Ovary (tissue), 9 donors: ENCODE results near the gene ZNF768. TPM values are rescaled to one million over a fixed set of nuclear protein-coding genes. Genes with fewer than 3 reads are reported as not detected.

Experiments
- DNase-seq, 5 donors: peaks; one replicate each; pipeline ENCODE4 v3.0.0-alpha.2; 2019 to 2020
- H3K27ac ChIP-seq, 2 donors: fragments of 200-600 bp; one replicate each; pipeline versions ENCODE4 v1.5.1 to v1.8.0; 2019 to 2022
- H3K27me3 ChIP-seq: fragments of 200-600 bp; one replicate; pipeline ENCODE4 v1.8.0; 2022
- H3K36me3 ChIP-seq: fragments of 200-600 bp; sonication (generic); one replicate; pipeline ENCODE4 v1.5.1; 2019
- H3K4me1 ChIP-seq: one replicate; pipeline ENCODE4 v1.8.1; 2013; ENCODE audit warnings: mild to moderate bottlenecking, moderate library complexity; ENCODE audit not compliant: insufficient read depth
- H3K4me3 ChIP-seq: fragments of 200-600 bp; sonication (generic); one replicate; pipeline ENCODE4 v1.5.1; 2017
- H3K9me3 ChIP-seq, 2 donors: fragments of 200-600 bp in 1 of 2; sonication (generic) in 1 of 2; one replicate each; pipeline versions ENCODE4 v1.5.1 to v1.8.1; 2013 to 2019; ENCODE audit warnings: mild to moderate bottlenecking in 1 of 2, moderate library complexity in 1 of 2
- EP300 ChIP-seq: sonication (generic); formaldehyde crosslinking; IDR thresholded peaks from one replicate; pipeline ENCODE4 v1.6.1; 2017; ENCODE audit warnings: antibody characterized with exemption
- POLR2A ChIP-seq: fragments of 450-650 bp; IDR thresholded peaks from one replicate; pipeline ENCODE4 v1.6.1; 2017; ENCODE audit warnings: antibody characterized with exemption, mild to moderate bottlenecking, moderate library complexity
- WGBS, 3 donors: extraction: QIAGEN DNeasy Blood & Tissue Kit in 1 of 3; methylation state at CpG; one replicate each; pipeline versions ENCODE4 v1.1.5 to v1.1.7; 2013 to 2017; 5-methylcytosine and 5-hydroxymethylcytosine counted together
- intact Hi-C, 4 donors: fragments of 100-400 bp; cut with DNase I; formaldehyde crosslinking; loops; one replicate each; pipeline versions ENCODE4 v1.11.0 to v1.15.1; 2022 to 2023
- polyA plus RNA-seq, 2 donors: library from polyadenylated mRNA; stranded (reverse); fragments of 200-250 nt in 1 of 2; fragments of 350-450 nt in 1 of 2; fragmentation: Illumina TruSeq in 1 of 2; extraction: RNeasy Lipid Tissue Mini Kit (QIAGEN cat#74804) in 1 of 2; gene quantifications; one replicate each; pipeline ENCODE4 v1.2.3, GENCODE V29; 2013 to 2014
- total RNA-seq, 7 donors: library from RNA; depleted of rRNA in 2 of 7; stranded (reverse); fragments of >200 nt in 2 of 7; fragmentation: NEBNext Ultra II Directional in 3 of 7; extraction: Animal tissue kit (Norgen Biotek cat#: 25700) in 3 of 7; gene quantifications; one replicate each; pipeline versions ENCODE4 v1.1.0 to v1.2.4, GENCODE V29; 2016 to 2023
- TF ChIP-seq, protein P1 (sequence below), 3 donors: fragments of 450-650 bp in 2 of 3; fragments of 200-600 bp in 1 of 3; IDR thresholded peaks; one replicate each; pipeline versions ENCODE4 v1.5.1 to v1.8.0; 2016 to 2022; ENCODE audit warnings: antibody characterized with exemption in 3 of 3, mild to moderate bottlenecking in 1 of 3
- donor health status: DM: no; HTN: no; CAD: no; lungs with moderate emphysema.
- donor health status: DM: no; HTN: no; CAD: no.
- donor health status: Bipolar disorder and iron deficiency.
- donor health status: DM: yes; HTN: yes; CAD: no.
- donor health status: DM: no; HTN: no; CAD: no.
- donor health status: DM: yes; HTN: yes; CAD: no.

The ZNF768 gene
- total and polyA plus RNA-seq, 9 donors = 12.4 to 43.2 (median 38.6) TPM

DNA sequence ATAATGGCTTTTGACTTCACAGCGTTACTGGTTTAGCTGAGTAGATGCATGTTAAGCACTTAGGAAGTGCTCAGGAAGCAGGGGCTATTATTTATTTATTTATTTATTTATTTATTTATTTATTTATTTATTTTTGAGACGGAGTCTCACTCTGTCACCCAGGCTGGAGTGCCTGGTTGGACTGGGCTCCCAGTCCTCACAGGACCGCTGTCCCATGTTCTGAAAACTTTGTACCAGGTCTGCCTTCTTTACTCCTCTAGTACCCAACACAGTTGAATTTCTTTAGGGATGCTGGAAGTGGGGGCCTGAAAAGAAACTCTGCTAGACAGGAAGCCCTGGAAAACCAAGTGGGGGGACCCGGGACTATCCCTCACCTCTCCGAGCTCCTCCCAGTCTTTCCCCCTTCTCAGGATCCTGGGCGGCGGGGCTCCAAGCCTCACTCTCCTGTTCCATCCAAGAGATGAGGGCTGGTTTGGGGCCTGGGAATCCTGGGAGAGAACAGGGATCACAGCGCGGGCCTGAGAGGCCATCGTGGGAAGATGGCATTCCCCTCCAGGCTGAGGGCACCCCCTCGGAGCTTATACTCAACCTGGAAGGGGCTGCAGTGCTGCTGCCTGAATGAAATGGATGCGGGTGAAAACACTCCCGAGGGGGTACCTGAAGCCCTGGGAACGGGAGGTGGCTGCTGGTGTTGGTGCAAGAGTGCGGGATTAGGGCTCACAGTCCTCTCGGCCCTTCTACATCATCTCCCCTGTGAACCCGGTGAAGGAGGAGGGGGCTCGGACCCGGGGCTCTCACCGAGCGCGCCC is 44.5 kb upstream of the ZNF768 start:
- H3K4me3 ChIP-seq = peak overlapping the region; percentile 91
- H3K27ac ChIP-seq = peak overlapping the region; percentile 90 to 98
- TF ChIP-seq POLR2A (no peak), EP300 (no peak)
- TF ChIP-seq, protein P1, sequence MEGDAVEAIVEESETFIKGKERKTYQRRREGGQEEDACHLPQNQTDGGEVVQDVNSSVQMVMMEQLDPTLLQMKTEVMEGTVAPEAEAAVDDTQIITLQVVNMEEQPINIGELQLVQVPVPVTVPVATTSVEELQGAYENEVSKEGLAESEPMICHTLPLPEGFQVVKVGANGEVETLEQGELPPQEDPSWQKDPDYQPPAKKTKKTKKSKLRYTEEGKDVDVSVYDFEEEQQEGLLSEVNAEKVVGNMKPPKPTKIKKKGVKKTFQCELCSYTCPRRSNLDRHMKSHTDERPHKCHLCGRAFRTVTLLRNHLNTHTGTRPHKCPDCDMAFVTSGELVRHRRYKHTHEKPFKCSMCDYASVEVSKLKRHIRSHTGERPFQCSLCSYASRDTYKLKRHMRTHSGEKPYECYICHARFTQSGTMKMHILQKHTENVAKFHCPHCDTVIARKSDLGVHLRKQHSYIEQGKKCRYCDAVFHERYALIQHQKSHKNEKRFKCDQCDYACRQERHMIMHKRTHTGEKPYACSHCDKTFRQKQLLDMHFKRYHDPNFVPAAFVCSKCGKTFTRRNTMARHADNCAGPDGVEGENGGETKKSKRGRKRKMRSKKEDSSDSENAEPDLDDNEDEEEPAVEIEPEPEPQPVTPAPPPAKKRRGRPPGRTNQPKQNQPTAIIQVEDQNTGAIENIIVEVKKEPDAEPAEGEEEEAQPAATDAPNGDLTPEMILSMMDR (IDR thresholded peaks at IDR 0.05) = no peak
- peak; percentile 53 to 70 (median 69) for DNase-seq
- 7% methylated on average over 22 of the region's 22 CpGs for WGBS, 3 donors
- H3K9me3 ChIP-seq = no peaks in the 10 kb centered on the region
- H3K27me3 ChIP-seq = no peaks in the 10 kb centered on the region
- H3K36me3 ChIP-seq = no peaks in the 10 kb centered on the region
- intact Hi-C loops = loop anchor here in 1 of 4 donors (5.0 kb wide), 1 partner anchor 131 kb away; no protein-coding TSS in a partner anchor
- peaks cover 10% of the 10 kb centered on the region for H3K4me1 ChIP-seq

DNA sequence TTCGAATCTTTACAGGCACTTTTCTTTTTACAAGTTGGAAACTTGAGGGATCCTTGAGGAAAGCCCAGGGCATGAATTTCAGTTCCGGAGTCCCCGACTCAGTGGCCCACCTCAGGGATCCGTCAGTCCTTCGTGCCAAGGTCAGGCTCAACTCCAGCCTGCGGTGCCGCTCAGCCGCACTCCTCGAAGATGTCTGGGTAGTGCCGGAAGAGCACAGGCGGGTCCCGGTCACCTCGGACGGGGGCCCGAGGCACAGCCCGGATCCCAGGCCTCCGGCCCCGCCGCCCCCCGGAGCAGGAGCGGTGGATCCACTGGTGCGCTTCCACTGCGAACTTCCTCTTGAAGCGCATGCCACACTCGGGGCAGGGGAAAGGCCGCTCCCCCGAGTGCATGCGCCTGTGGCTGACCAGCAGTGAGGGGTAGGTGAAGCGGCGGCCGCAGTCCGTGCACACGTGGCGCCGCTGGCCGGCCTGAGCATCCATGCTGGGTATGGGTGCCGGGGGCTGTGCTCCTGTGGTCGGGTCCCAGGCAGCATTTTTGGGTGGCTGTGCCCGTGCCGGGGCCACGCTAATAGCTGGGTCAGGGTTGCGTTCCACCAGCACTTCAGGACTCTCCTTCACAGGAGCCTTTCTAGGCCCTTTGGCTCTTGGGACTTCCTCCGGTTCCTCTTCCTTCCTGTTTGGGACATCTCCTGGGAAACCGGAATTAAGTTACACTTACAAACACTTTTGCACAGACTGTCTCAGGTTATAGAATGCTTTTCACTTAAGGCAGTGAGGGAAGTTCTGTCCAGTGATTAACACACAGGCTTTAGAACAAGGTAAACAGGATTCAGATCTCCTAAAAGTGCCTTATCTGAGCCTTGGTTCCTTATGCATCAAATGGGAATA is 43.6 kb upstream of the ZNF768 start:
- no peaks in the 10 kb centered on the region for H3K27me3 ChIP-seq
- peak overlapping the region; percentile 91 for H3K4me3 ChIP-seq
- WGBS, 3 donors = 87 to 89% (median 89%) methylated on average over 41 to 44 of the region's 44 CpGs
- no peaks in the 10 kb centered on the region for H3K9me3 ChIP-seq
- peak overlapping the region in 1 of 2 donors; percentile 98 for H3K27ac ChIP-seq
- DNase-seq = peak in 3 of 5 donors; percentile 32 to 47 (median 43)
- intact Hi-C loops = loop anchor here in 1 of 4 donors (5.0 kb wide), 1 partner anchor 132 kb away; no protein-coding TSS in a partner anchor
- peaks cover 10% of the 10 kb centered on the region for H3K4me1 ChIP-seq
- TF ChIP-seq EP300 (no peak), POLR2A (no peak)
- TF ChIP-seq, protein P1 (IDR thresholded peaks at IDR 0.05) = no peak
- H3K36me3 ChIP-seq = no peaks in the 10 kb centered on the region

DNA sequence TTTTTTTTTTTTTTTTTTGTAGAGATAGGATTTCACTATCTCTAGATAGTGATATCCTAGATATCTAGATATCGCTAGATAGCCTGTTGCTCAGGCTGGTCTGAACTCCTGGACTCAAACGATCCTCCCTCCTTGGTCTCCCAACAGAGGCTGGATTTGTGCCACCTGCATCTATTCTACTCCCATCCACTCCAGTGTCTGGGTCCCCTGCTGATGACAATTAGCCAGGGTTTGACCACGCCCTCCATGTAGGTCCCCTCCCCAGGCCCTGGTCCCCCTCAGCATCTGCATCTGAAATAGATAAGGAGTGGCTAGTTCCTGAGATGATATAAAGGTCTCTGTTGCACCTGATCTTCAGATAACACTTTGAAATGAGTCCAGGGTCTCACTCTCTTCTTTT is 42.9 kb upstream of the ZNF768 start:
- Histone ChIP-seq H3K27ac (no peak overlapping the region), H3K36me3 (no peaks in the 10 kb centered on the region), H3K27me3 (no peaks in the 10 kb centered on the region), H3K4me1 (peaks cover 10% of the 10 kb centered on the region), H3K9me3 (no peaks in the 10 kb centered on the region), H3K4me3 (no peak overlapping the region)
- intact Hi-C loops = no loop called here
- TF ChIP-seq POLR2A = no peak
- TF ChIP-seq, protein P1 (IDR thresholded peaks at IDR 0.05) = no peak
- no peak for DNase-seq
- 91 to 92% (median 91%) methylated on average over 3 of the region's 3 CpGs for WGBS, 3 donors

DNA sequence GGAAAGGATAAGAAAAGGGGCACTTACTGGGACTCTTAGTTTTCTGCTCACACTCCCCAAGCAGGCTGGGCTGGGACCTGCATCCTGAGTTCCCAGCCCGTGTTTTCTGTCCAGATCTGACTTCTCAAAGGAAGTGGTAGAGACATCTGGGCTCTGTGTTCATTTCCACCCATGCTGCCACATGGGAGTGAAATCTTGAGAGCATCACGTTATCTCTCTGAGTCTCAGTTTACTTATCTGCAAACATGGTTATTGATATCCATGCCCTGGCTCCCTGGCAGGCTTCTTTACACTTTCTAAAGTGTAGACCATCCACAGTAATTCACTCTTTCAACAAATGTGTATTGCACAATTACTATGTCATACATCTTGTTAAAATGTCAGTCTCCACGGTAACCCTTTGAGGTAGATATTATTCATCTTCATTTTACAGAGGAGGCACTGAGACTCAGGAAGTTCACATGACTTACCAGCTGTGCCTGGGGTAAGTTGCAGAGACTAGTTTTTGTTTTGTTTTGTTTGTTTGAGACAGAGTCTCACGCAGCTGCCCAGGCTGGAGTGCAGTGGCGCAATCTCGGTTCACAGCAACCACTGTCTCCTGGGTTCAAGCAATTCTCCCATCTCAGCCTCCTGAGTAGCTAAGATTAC is 41.7 kb upstream of the ZNF768 start:
- no peak overlapping the region for H3K4me3 ChIP-seq
- no peak overlapping the region for H3K27ac ChIP-seq
- WGBS, 3 donors = 58 to 66% (median 64%) methylated on average over 6 of the region's 6 CpGs
- TF ChIP-seq POLR2A (no peak), EP300 (no peak)
- TF ChIP-seq, protein P1 (IDR thresholded peaks at IDR 0.05) = no peak
- no peaks in the 10 kb centered on the region for H3K27me3 ChIP-seq
- no peak for DNase-seq
- H3K36me3 ChIP-seq = no peaks in the 10 kb centered on the region
- intact Hi-C loops = no loop called here
- no peaks in the 10 kb centered on the region for H3K9me3 ChIP-seq
- H3K4me1 ChIP-seq = peaks cover 10% of the 10 kb centered on the region
